ENCODE results near the gene NT5C3A.

The NT5C3A gene

DNA sequence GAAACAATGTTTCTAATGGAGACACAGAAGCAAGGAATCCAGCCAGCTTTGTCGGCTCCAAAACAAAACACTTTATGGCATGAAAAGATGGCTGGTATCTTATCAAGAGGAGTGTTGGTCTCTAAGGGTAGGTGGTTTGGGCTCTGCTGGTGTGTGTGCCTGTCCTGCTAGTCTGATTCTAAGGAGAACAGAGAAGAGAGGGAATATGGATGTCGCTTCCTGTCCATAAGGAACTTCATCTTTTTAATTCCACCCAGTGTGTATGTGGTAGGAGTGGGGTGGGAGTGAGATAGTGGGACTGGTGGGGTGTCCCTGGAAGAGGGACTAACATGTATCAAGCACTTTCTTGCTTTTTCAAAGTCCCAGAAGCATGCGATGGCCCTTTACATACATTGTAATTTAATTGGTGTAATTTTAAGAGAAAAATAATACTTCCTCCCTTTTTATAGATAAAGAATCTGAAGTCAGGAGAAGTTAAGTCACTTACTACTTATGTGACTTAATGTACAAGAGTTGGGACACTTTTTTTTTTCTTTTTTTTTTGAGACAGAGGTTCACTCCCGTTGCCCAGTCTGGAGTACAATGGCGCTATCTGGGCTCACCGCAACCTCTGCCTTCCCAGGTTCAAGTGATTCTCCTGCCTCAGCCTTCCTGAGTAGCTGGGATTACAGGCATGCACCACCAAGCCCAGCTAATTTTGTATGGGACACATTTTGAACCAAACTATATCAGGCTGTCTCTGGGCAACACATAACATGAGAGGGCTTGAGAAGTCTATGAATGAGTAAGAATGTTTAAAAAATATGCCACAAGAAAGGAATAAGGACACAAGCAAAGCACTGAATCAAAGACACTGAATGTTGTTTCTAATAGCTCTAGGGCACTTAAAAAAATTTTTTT is 18.8 kb downstream of the NT5C3A start:
- Histone ChIP-seq H2BK15ac (replicated peaks; ENCODE audit: low read depth) (no peak overlapping the region), H2AK5ac (ENCODE audit: low read length) (no peak overlapping the region), H2BK120ac (ENCODE audit: low read depth, low read length) (no peak overlapping the region), H4K8ac (ENCODE audit: low read depth, low read length) (no peak overlapping the region), H3K27me3 (ENCODE audit: insufficient read depth, low read length, poor library complexity) (no peaks in the 10 kb centered on the region), H3K56ac (ENCODE audit: low read length) (no peak overlapping the region), H3K9ac (ENCODE audit: low read length) (no peak overlapping the region), H3K79me2 (ENCODE audit: control insufficient read depth, insufficient read depth, low read length) (peaks cover 18% of the 10 kb centered on the region), H3K4me2 (ENCODE audit: low read length) (no peak overlapping the region), H3K18ac (ENCODE audit: low read length) (no peak overlapping the region), H3K4ac (ENCODE audit: low read depth, low read length) (no peak overlapping the region), H2BK5ac (ENCODE audit: low read length) (no peak overlapping the region), H3K4me1 (ENCODE audit: control insufficient read depth, low read depth, low read length) (no peaks in the 10 kb centered on the region), H3K4me3 (ENCODE audit: low read length) (no peak overlapping the region), H3K79me1 (ENCODE audit: low read length) (peaks cover 8% of the 10 kb centered on the region), H4K5ac (ENCODE audit: low read length) (no peak overlapping the region), H3K23ac (ENCODE audit: low read length) (no peak overlapping the region), H3K36me3 (ENCODE audit: control insufficient read depth, insufficient read depth, low read length) (no peaks in the 10 kb centered on the region), H3K27ac (ENCODE audit: low read depth, low read length) (no peak overlapping the region)
- no CpG with 5 or more reads among the region's 6 CpGs for WGBS (ENCODE audit: extremely low coverage, insufficient coverage, low lambda C conversion rate)
- DNase-seq, result no peak

DNA sequence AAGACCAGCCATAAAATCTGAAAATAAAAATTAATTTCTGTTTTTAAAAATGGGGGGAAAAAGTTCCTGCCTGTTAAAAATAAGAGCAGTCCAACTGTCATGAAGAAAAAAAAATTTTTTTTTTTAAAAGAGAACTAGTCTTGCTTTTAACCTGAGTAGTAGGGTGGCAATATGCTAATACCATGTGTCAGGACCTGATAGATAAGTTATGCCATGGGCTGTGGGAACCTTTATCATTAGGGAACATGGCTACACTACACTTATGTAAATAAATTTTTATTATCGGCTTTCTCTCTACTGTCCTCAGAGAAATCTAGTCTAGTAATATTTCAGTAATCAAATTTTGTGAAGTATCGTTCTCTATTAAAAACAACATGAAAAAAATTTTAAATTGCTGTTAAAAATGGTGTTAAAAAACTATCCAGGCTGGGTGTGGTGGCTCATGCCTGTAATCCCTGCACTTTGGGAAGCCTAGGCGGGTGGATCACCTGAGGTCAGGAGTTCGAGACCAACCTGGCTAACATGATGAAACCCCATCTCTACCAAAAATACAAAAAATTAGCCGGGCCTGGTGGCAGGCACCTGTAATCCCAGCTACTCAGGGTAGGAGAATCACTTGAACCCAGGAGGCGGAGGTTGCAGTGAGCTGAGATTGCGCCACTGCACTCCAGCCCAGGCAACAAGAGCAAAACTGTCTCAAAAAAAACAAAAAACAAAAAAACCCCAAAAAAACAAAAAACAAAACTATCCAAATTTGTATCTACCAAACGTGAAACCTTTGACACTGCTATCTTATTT is 20.7 kb downstream of the NT5C3A start:
- H3K4me3 ChIP-seq (ENCODE audit: low read length), result no peak overlapping the region
- H3K4ac ChIP-seq (ENCODE audit: low read depth, low read length), result no peak overlapping the region
- H3K9ac ChIP-seq (ENCODE audit: low read length), result no peak overlapping the region
- H3K36me3 ChIP-seq (ENCODE audit: control insufficient read depth, insufficient read depth, low read length), result no peaks in the 10 kb centered on the region
- no peak overlapping the region for H2BK5ac ChIP-seq (ENCODE audit: low read length)
- DNase-seq, result no peak
- no peak overlapping the region for H4K5ac ChIP-seq (ENCODE audit: low read length)
- H3K56ac ChIP-seq (ENCODE audit: low read length), result no peak overlapping the region
- no peaks in the 10 kb centered on the region for H3K4me1 ChIP-seq (ENCODE audit: control insufficient read depth, low read depth, low read length)
- H3K79me1 ChIP-seq (ENCODE audit: low read length), result peaks cover 8% of the 10 kb centered on the region
- H3K79me2 ChIP-seq (ENCODE audit: control insufficient read depth, insufficient read depth, low read length), result peaks cover 15% of the 10 kb centered on the region
- H2BK120ac ChIP-seq (ENCODE audit: low read depth, low read length), result no peak overlapping the region
- WGBS (ENCODE audit: extremely low coverage, insufficient coverage, low lambda C conversion rate), result 100% methylated on average over 1 of the region's 8 CpGs
- H3K23ac ChIP-seq (ENCODE audit: low read length), result no peak overlapping the region
- H4K8ac ChIP-seq (ENCODE audit: low read depth, low read length), result no peak overlapping the region
- no peak overlapping the region for H3K4me2 ChIP-seq (ENCODE audit: low read length)
- no peaks in the 10 kb centered on the region for H3K27me3 ChIP-seq (ENCODE audit: insufficient read depth, low read length, poor library complexity)
- no peak overlapping the region for H3K18ac ChIP-seq (ENCODE audit: low read length)
- H2AK5ac ChIP-seq (ENCODE audit: low read length), result no peak overlapping the region
- H3K27ac ChIP-seq (ENCODE audit: low read depth, low read length), result no peak overlapping the region
- H2BK15ac ChIP-seq (replicated peaks; ENCODE audit: low read depth), result no peak overlapping the region

DNA sequence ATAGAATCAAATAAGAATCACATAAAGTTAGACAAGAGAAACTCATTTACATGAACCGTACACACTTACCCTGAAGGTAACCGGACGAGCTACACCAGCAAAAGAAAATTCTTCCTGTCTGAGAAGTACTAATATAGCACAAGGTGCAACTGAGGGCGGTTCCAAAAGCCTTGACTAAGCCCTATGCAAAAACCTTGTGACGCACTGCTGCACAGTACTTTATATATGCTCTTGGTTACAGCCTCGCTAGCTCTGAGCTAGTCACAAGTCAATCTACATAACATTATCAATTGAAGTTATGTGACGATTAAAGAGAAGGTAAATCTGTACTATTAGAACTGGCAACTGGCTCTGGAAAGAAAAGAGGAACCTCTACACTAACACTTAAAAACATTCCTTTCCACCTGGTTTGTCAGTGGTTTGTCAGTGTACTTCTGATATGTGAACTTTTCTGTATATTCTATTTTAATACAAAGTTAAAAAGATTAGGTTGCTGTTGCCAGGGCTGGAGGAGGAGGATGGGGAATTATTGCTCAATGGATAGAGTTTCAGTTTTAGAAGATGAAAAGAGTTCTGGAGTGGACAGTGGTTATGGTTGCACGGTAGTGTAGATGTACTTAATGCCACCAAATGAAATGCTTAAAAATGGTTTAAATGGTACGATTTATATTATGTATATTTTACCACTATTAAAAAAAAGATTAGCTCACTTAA is 21.6 kb downstream of the NT5C3A start:
- H2BK5ac ChIP-seq (ENCODE audit: low read length), result no peak overlapping the region
- H3K56ac ChIP-seq (ENCODE audit: low read length), result no peak overlapping the region
- no CpG with 5 or more reads among the region's 9 CpGs for WGBS (ENCODE audit: extremely low coverage, insufficient coverage, low lambda C conversion rate)
- H3K79me2 ChIP-seq (ENCODE audit: control insufficient read depth, insufficient read depth, low read length), result peaks cover 14% of the 10 kb centered on the region
- no peaks in the 10 kb centered on the region for H3K36me3 ChIP-seq (ENCODE audit: control insufficient read depth, insufficient read depth, low read length)
- no peak overlapping the region for H2BK15ac ChIP-seq (replicated peaks; ENCODE audit: low read depth)
- H3K27me3 ChIP-seq (ENCODE audit: insufficient read depth, low read length, poor library complexity), result no peaks in the 10 kb centered on the region
- no peak overlapping the region for H4K5ac ChIP-seq (ENCODE audit: low read length)
- no peak overlapping the region for H3K4me3 ChIP-seq (ENCODE audit: low read length)
- H3K4ac ChIP-seq (ENCODE audit: low read depth, low read length), result no peak overlapping the region
- no peak for DNase-seq
- no peak overlapping the region for H3K18ac ChIP-seq (ENCODE audit: low read length)
- H4K8ac ChIP-seq (ENCODE audit: low read depth, low read length), result no peak overlapping the region
- H3K79me1 ChIP-seq (ENCODE audit: low read length), result peaks cover 8% of the 10 kb centered on the region
- no peak overlapping the region for H3K9ac ChIP-seq (ENCODE audit: low read length)
- no peak overlapping the region for H2BK120ac ChIP-seq (ENCODE audit: low read depth, low read length)
- H3K4me2 ChIP-seq (ENCODE audit: low read length), result no peak overlapping the region
- H3K27ac ChIP-seq (ENCODE audit: low read depth, low read length), result no peak overlapping the region
- no peak overlapping the region for H2AK5ac ChIP-seq (ENCODE audit: low read length)
- no peak overlapping the region for H3K23ac ChIP-seq (ENCODE audit: low read length)
- no peaks in the 10 kb centered on the region for H3K4me1 ChIP-seq (ENCODE audit: control insufficient read depth, low read depth, low read length)

DNA sequence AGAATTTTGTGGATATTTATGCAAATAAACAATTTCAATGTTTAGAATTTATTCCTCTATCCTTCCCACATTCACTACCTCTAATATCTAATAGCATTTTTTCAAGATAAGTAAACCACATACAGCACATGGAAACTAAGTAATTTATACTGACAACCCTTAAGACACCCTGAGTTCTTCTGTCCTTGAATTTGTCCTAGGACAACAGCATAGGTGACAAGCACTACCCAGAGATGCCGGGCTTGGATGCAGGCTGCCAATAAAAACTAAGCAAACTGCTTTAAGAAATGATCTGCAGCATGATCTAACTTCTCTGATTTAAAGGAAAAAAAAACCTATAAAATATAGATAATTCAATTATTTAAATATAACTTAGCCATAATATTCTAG is 22.7 kb downstream of the NT5C3A start:
- no peak overlapping the region for H3K4me3 ChIP-seq (ENCODE audit: low read length)

DNA sequence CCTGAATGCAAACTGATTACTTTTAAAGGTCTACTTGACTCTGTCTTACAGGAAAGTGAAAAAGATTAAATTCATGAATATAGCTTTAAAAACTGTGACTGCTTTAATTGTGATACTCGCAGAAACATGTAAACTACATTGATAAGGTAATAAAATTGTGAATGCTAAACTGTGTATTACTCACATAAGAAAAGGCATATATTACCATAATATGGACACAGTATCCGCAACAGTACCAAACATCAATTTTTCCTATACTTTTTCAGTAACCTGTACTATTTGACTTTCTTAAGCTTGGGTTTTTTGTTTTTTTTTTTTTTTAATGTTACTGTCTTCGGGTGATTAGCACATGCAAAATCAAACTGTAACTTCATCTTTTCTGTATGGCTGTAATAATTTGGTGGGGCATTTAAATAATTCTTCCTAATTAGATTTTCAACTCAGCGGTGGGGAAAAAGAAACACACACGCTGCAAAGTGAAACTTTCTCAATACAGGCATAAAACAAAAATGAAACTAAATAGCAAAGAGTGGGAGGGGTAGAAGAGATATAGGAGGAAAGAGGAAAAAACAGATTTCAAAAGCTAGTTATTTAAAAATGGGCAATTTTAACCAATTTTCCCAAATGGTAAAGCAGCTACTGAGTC is 23.2 kb downstream of the NT5C3A start:
- no peak overlapping the region for H3K4me3 ChIP-seq (ENCODE audit: low read length)
- no peak overlapping the region for H3K4ac ChIP-seq (ENCODE audit: low read depth, low read length)
- no peak overlapping the region for H2AK5ac ChIP-seq (ENCODE audit: low read length)
- H3K27ac ChIP-seq (ENCODE audit: low read depth, low read length), result no peak overlapping the region
- whole genome bisulfite sequencing (ENCODE audit: extremely low coverage, insufficient coverage, low lambda C conversion rate), result no CpG with 5 or more reads among the region's 5 CpGs
- H3K79me2 ChIP-seq (ENCODE audit: control insufficient read depth, insufficient read depth, low read length), result peaks cover 11% of the 10 kb centered on the region
- H3K18ac ChIP-seq (ENCODE audit: low read length), result no peak overlapping the region
- H3K4me2 ChIP-seq (ENCODE audit: low read length), result no peak overlapping the region
- DNase-seq, result no peak
- no peak overlapping the region for H4K8ac ChIP-seq (ENCODE audit: low read depth, low read length)
- H2BK15ac ChIP-seq (replicated peaks; ENCODE audit: low read depth), result no peak overlapping the region
- H4K5ac ChIP-seq (ENCODE audit: low read length), result no peak overlapping the region
- H2BK120ac ChIP-seq (ENCODE audit: low read depth, low read length), result no peak overlapping the region
- H3K9ac ChIP-seq (ENCODE audit: low read length), result no peak overlapping the region
- H3K36me3 ChIP-seq (ENCODE audit: control insufficient read depth, insufficient read depth, low read length), result no peaks in the 10 kb centered on the region
- H3K27me3 ChIP-seq (ENCODE audit: insufficient read depth, low read length, poor library complexity), result no peaks in the 10 kb centered on the region
- H3K79me1 ChIP-seq (ENCODE audit: low read length), result peaks cover 6% of the 10 kb centered on the region
- H3K56ac ChIP-seq (ENCODE audit: low read length), result no peak overlapping the region
- no peak overlapping the region for H2BK5ac ChIP-seq (ENCODE audit: low read length)
- H3K23ac ChIP-seq (ENCODE audit: low read length), result no peak overlapping the region
- no peaks in the 10 kb centered on the region for H3K4me1 ChIP-seq (ENCODE audit: control insufficient read depth, low read depth, low read length)

More for the DNA sequence above, 22.7 kb downstream of the NT5C3A start:
- H4K8ac ChIP-seq (ENCODE audit: low read depth, low read length), result no peak overlapping the region
- H3K4ac ChIP-seq (ENCODE audit: low read depth, low read length), result no peak overlapping the region
- no peak overlapping the region for H2BK5ac ChIP-seq (ENCODE audit: low read length)
- H4K5ac ChIP-seq (ENCODE audit: low read length), result no peak overlapping the region
- no CpG with 5 or more reads among the region's 1 CpG for WGBS (ENCODE audit: extremely low coverage, insufficient coverage, low lambda C conversion rate)
- H3K79me1 ChIP-seq (ENCODE audit: low read length), result peaks cover 6% of the 10 kb centered on the region
- H2BK15ac ChIP-seq (replicated peaks; ENCODE audit: low read depth), result no peak overlapping the region
- H2AK5ac ChIP-seq (ENCODE audit: low read length), result no peak overlapping the region
- H3K4me1 ChIP-seq (ENCODE audit: control insufficient read depth, low read depth, low read length), result no peaks in the 10 kb centered on the region
- H3K23ac ChIP-seq (ENCODE audit: low read length), result no peak overlapping the region
- H3K27me3 ChIP-seq (ENCODE audit: insufficient read depth, low read length, poor library complexity), result no peaks in the 10 kb centered on the region
- no peak overlapping the region for H2BK120ac ChIP-seq (ENCODE audit: low read depth, low read length)
- DNase-seq, result no peak
- no peak overlapping the region for H3K4me2 ChIP-seq (ENCODE audit: low read length)
- H3K36me3 ChIP-seq (ENCODE audit: control insufficient read depth, insufficient read depth, low read length), result no peaks in the 10 kb centered on the region
- H3K9ac ChIP-seq (ENCODE audit: low read length), result no peak overlapping the region
- no peak overlapping the region for H3K18ac ChIP-seq (ENCODE audit: low read length)
- H3K79me2 ChIP-seq (ENCODE audit: control insufficient read depth, insufficient read depth, low read length), result peaks cover 11% of the 10 kb centered on the region
- H3K56ac ChIP-seq (ENCODE audit: low read length), result no peak overlapping the region
- no peak overlapping the region for H3K27ac ChIP-seq (ENCODE audit: low read depth, low read length)
